ENCODE data around the gene GPR21.

Gene GPR21

GRCh38 chr9:123069010-123069481 lies 35.6 kb downstream of the GPR21 start:
- Mint-ChIP-seq H3K27ac (no peak overlapping the region), H3K27me3 (ENCODE audit: low read depth, poor library complexity) (no peaks in the 10 kb centered on the region), H3K4me1 (no peaks in the 10 kb centered on the region), H3K36me3 (ENCODE audit: low read depth) (peaks cover 50% of the 10 kb centered on the region), H3K4me3 (no peak overlapping the region), H3K9me3 (no peaks in the 10 kb centered on the region)
- DNase-seq = no peak
- no peak for TF ChIP-seq CTCF (IDR thresholded peaks at IDR 0.05)

- Mint-ChIP-seq H3K4me1 (no peaks in the 10 kb centered on the region), H3K27me3 (ENCODE audit: low read depth, poor library complexity) (no peaks in the 10 kb centered on the region), H3K36me3 (ENCODE audit: low read depth) (peaks cover 47% of the 10 kb centered on the region), H3K27ac (no peak overlapping the region), H3K4me3 (no peak overlapping the region), H3K9me3 (no peaks in the 10 kb centered on the region)
- no peak for DNase-seq
- TF ChIP-seq CTCF (IDR thresholded peaks at IDR 0.05) = no peak
Measured at GRCh38 chr9:123070198-123070597, 36.7 kb downstream of the GPR21 start.

GRCh38 chr9:123072407-123072995 lies 39.0 kb downstream of the GPR21 start:
- Mint-ChIP-seq H3K27ac (no peak overlapping the region), H3K4me3 (no peak overlapping the region), H3K4me1 (no peaks in the 10 kb centered on the region)

GRCh38 chr9:123073441-123073840 lies 40.0 kb downstream of the GPR21 start:
- no peak overlapping the region for H3K4me3 Mint-ChIP-seq
- H3K9me3 Mint-ChIP-seq = no peaks in the 10 kb centered on the region
- no peak for DNase-seq
- H3K27ac Mint-ChIP-seq = peak overlapping the region; percentile 30
- no peak for TF ChIP-seq CTCF (IDR thresholded peaks at IDR 0.05)
- H3K4me1 Mint-ChIP-seq = no peaks in the 10 kb centered on the region
- peaks cover 29% of the 10 kb centered on the region for H3K36me3 Mint-ChIP-seq (ENCODE audit: low read depth)
- no peaks in the 10 kb centered on the region for H3K27me3 Mint-ChIP-seq (ENCODE audit: low read depth, poor library complexity)

More at GRCh38 chr9:123072407-123072995, 39.0 kb downstream of the GPR21 start:
- DNase-seq = no peak
- Mint-ChIP-seq H3K27me3 (ENCODE audit: low read depth, poor library complexity) (no peaks in the 10 kb centered on the region), H3K9me3 (no peaks in the 10 kb centered on the region), H3K36me3 (ENCODE audit: low read depth) (peaks cover 31% of the 10 kb centered on the region)
- TF ChIP-seq CTCF (IDR thresholded peaks at IDR 0.05) = no peak

- no peak overlapping the region for H3K27ac Mint-ChIP-seq
- no peak for TF ChIP-seq CTCF (IDR thresholded peaks at IDR 0.05)
- H3K27me3 Mint-ChIP-seq (ENCODE audit: low read depth, poor library complexity) = no peaks in the 10 kb centered on the region
- H3K36me3 Mint-ChIP-seq (ENCODE audit: low read depth) = peaks cover 34% of the 10 kb centered on the region
- H3K4me1 Mint-ChIP-seq = no peaks in the 10 kb centered on the region
- H3K4me3 Mint-ChIP-seq = no peak overlapping the region
- DNase-seq = no peak
- no peaks in the 10 kb centered on the region for H3K9me3 Mint-ChIP-seq
Measured at GRCh38 chr9:123073991-123074422, 40.5 kb downstream of the GPR21 start.

GRCh38 chr9:123074628-123075027 lies 41.2 kb downstream of the GPR21 start:
- no peak for TF ChIP-seq CTCF (IDR thresholded peaks at IDR 0.05)
- no peaks in the 10 kb centered on the region for H3K9me3 Mint-ChIP-seq
- H3K4me1 Mint-ChIP-seq = peaks cover 3% of the 10 kb centered on the region
- peaks cover 37% of the 10 kb centered on the region for H3K36me3 Mint-ChIP-seq (ENCODE audit: low read depth)
- no peaks in the 10 kb centered on the region for H3K27me3 Mint-ChIP-seq (ENCODE audit: low read depth, poor library complexity)
- no peak overlapping the region for H3K4me3 Mint-ChIP-seq
- no peak overlapping the region for H3K27ac Mint-ChIP-seq
- DNase-seq = no peak
